Fibroblast of pulmonary artery (primary cell): Measurements from ENCODE around the gene HDAC4.

Source experiments
- DNase-seq: peaks from one replicate; pipeline ENCODE4 v3.0.0-alpha.2; 2010; ENCODE audit warnings: low read depth
- H3K4me3 ChIP-seq: replicated peaks from 2 replicates; pipeline ENCODE4 v1.5.1; 2011; ENCODE audit warnings: low read depth, mild to moderate bottlenecking, control low read depth, low read length, moderate library complexity
- CTCF ChIP-seq: IDR thresholded peaks from 2 replicates; pipeline ENCODE4 v1.5.1; 2011; ENCODE audit warnings: mild to moderate bottlenecking, control low read depth, low read length, inconsistent platforms; ENCODE audit errors: missing control alignments

HDAC4 gene

GRCh38 chr2:239127513-239127912 is 273.3 kb downstream of the HDAC4 start:
- no peak overlapping the region for H3K4me3 ChIP-seq
- DNase-seq, result no peak
- TF ChIP-seq CTCF, result no peak

GRCh38 chr2:239125726-239126675 is 274.8 kb downstream of the HDAC4 start:
- no peak for TF ChIP-seq CTCF
- H3K4me3 ChIP-seq, result no peak overlapping the region
- DNase-seq, result no peak

- DNase-seq, result no peak
- no peak overlapping the region for H3K4me3 ChIP-seq
- no peak for TF ChIP-seq CTCF
Observed at GRCh38 chr2:239124152-239124899, 276.5 kb downstream of the HDAC4 start.

- no peak for DNase-seq
- no peak for TF ChIP-seq CTCF
- no peak overlapping the region for H3K4me3 ChIP-seq
Observed at GRCh38 chr2:239122421-239123110, 278.3 kb downstream of the HDAC4 start.

GRCh38 chr2:239121600-239122012 is 279.2 kb downstream of the HDAC4 start:
- DNase-seq, result no peak
- TF ChIP-seq CTCF, result no peak
- no peak overlapping the region for H3K4me3 ChIP-seq

- no peak overlapping the region for H3K4me3 ChIP-seq
- no peak for TF ChIP-seq CTCF
- no peak for DNase-seq
Observed at GRCh38 chr2:239120664-239121063, 280.2 kb downstream of the HDAC4 start.
